ENCODE results near the gene CDC27. TPM values are rescaled to one million over a fixed set of nuclear protein-coding genes. Genes with fewer than 3 reads are reported as not detected.
"Not testable (repeated sequence)": the region's sequence is repeated elsewhere in the genome, so short reads cannot be mapped to it uniquely, and the experiment has no call there.

Gene CDC27
- total and polyA plus RNA-seq, 5 donors = 15.2 to 87.0 (median 82.0) TPM

- H3K9me3 ChIP-seq (ENCODE audit: control insufficient read depth, low read length) = no peaks in the 10 kb centered on the region
- WGBS = under 1% methylated on average over 42 of the region's 42 CpGs
- H3K4me3 ChIP-seq (ENCODE audit: low read length) = peak overlapping the region; percentile 72
- peak; percentile 94 to 98 (median 97) for DNase-seq
- no peaks in the 10 kb centered on the region for H3K27me3 ChIP-seq (ENCODE audit: control insufficient read depth, insufficient read depth)
- intact Hi-C loops (cut with DNase I) = no loop called here
- H3K27ac ChIP-seq (ENCODE audit: low read length) = no peak overlapping the region
- ATAC-seq = peak; percentile 100
- H3K4me1 ChIP-seq (ENCODE audit: control insufficient read depth, insufficient read depth, low read length) = no peaks in the 10 kb centered on the region
These were observed 88.9 kb downstream of the CDC27 start for GRCh38 chr17:47099987-47100711.

GRCh38 chr17:47099451-47099986, 89.6 kb downstream of the CDC27 start:
- 8% methylated on average over 22 of the region's 22 CpGs for WGBS
- intact Hi-C loops (cut with DNase I) = no loop called here
- Histone ChIP-seq H3K27ac (ENCODE audit: low read length) (no peak overlapping the region), H3K9me3 (ENCODE audit: control insufficient read depth, low read length) (no peaks in the 10 kb centered on the region), H3K4me3 (ENCODE audit: low read length) (peak overlapping the region; percentile 72), H3K27me3 (ENCODE audit: control insufficient read depth, insufficient read depth) (no peaks in the 10 kb centered on the region), H3K4me1 (ENCODE audit: control insufficient read depth, insufficient read depth, low read length) (no peaks in the 10 kb centered on the region)
- DNase-seq (peak in 1 of 3 donors; percentile 48), ATAC-seq (no peak)

- Histone ChIP-seq H3K9me3 (ENCODE audit: control insufficient read depth, low read length) (no peaks in the 10 kb centered on the region), H3K27me3 (ENCODE audit: control insufficient read depth, insufficient read depth) (no peaks in the 10 kb centered on the region), H3K4me1 (ENCODE audit: control insufficient read depth, insufficient read depth, low read length) (no peaks in the 10 kb centered on the region), H3K27ac (ENCODE audit: low read length) (no peak overlapping the region), H3K4me3 (ENCODE audit: low read length) (no peak overlapping the region)
- WGBS = 88% methylated on average over 3 of the region's 3 CpGs
- DNase-seq = no peak
- ATAC-seq = no peak
- intact Hi-C loops (cut with DNase I) = no loop called here
These were observed 92.8 kb downstream of the CDC27 start for GRCh38 chr17:47096343-47096742.

GRCh38 chr17:47095268-47095667, 93.8 kb downstream of the CDC27 start:
- Histone ChIP-seq H3K27ac (ENCODE audit: low read length) (no peak overlapping the region), H3K9me3 (ENCODE audit: control insufficient read depth, low read length) (no peaks in the 10 kb centered on the region), H3K4me1 (ENCODE audit: control insufficient read depth, insufficient read depth, low read length) (no peaks in the 10 kb centered on the region), H3K27me3 (ENCODE audit: control insufficient read depth, insufficient read depth) (no peaks in the 10 kb centered on the region), H3K4me3 (ENCODE audit: low read length) (no peak overlapping the region)
- intact Hi-C loops (cut with DNase I) = no loop called here
- DNase-seq (no peak), ATAC-seq (no peak)
- 60% methylated on average over 4 of the region's 4 CpGs for WGBS

GRCh38 chr17:47087093-47087492, 102.0 kb downstream of the CDC27 start:
- Histone ChIP-seq H3K4me1 (ENCODE audit: control insufficient read depth, insufficient read depth, low read length) (no peaks in the 10 kb centered on the region), H3K27ac (ENCODE audit: low read length) (no peak overlapping the region), H3K27me3 (ENCODE audit: control insufficient read depth, insufficient read depth) (no peaks in the 10 kb centered on the region), H3K4me3 (ENCODE audit: low read length) (no peak overlapping the region), H3K9me3 (ENCODE audit: control insufficient read depth, low read length) (no peaks in the 10 kb centered on the region)
- no peak for DNase-seq
- no peak for ATAC-seq
- WGBS = 88% methylated on average over 3 of the region's 3 CpGs
- intact Hi-C loops (cut with DNase I) = no loop called here

GRCh38 chr17:47085736-47086135, 103.4 kb downstream of the CDC27 start:
- intact Hi-C loops (cut with DNase I) = no loop called here
- Histone ChIP-seq H3K27me3 (ENCODE audit: control insufficient read depth, insufficient read depth) (no peaks in the 10 kb centered on the region), H3K4me3 (ENCODE audit: low read length) (no peak overlapping the region), H3K9me3 (ENCODE audit: control insufficient read depth, low read length) (no peaks in the 10 kb centered on the region), H3K27ac (ENCODE audit: low read length) (no peak overlapping the region), H3K4me1 (ENCODE audit: control insufficient read depth, insufficient read depth, low read length) (no peaks in the 10 kb centered on the region)
- DNase-seq = no peak
- WGBS = 97% methylated on average over 1 of the region's 1 CpG
- no peak for ATAC-seq

- Histone ChIP-seq H3K27me3 (ENCODE audit: control insufficient read depth, insufficient read depth) (no peaks in the 10 kb centered on the region), H3K9me3 (ENCODE audit: control insufficient read depth, low read length) (no peaks in the 10 kb centered on the region), H3K4me3 (ENCODE audit: low read length) (no peak overlapping the region), H3K27ac (ENCODE audit: low read length) (no peak overlapping the region), H3K4me1 (ENCODE audit: control insufficient read depth, insufficient read depth, low read length) (peaks cover 1% of the 10 kb centered on the region)
- WGBS = 94% methylated on average over 3 of the region's 3 CpGs
- ATAC-seq = no peak
- intact Hi-C loops (cut with DNase I) = no loop called here
- no peak for DNase-seq
These were observed 110.3 kb downstream of the CDC27 start for GRCh38 chr17:47078801-47079200.

- Histone ChIP-seq H3K4me3 (ENCODE audit: low read length) (no peak overlapping the region), H3K9me3 (ENCODE audit: control insufficient read depth, low read length) (no peaks in the 10 kb centered on the region), H3K4me1 (ENCODE audit: control insufficient read depth, insufficient read depth, low read length) (peaks cover 1% of the 10 kb centered on the region), H3K27me3 (ENCODE audit: control insufficient read depth, insufficient read depth) (no peaks in the 10 kb centered on the region), H3K27ac (ENCODE audit: low read length) (no peak overlapping the region)
- DNase-seq = no peak
- intact Hi-C loops (cut with DNase I) = no loop called here
- ATAC-seq = no peak
- 95% methylated on average over 2 of the region's 2 CpGs for WGBS
These were observed 111.5 kb downstream of the CDC27 start for GRCh38 chr17:47077576-47077975.

GRCh38 chr17:47076171-47076570, 112.9 kb downstream of the CDC27 start:
- Histone ChIP-seq H3K4me1 (ENCODE audit: control insufficient read depth, insufficient read depth, low read length) (peaks cover 1% of the 10 kb centered on the region), H3K4me3 (ENCODE audit: low read length) (no peak overlapping the region), H3K27ac (ENCODE audit: low read length) (no peak overlapping the region), H3K9me3 (ENCODE audit: control insufficient read depth, low read length) (no peaks in the 10 kb centered on the region), H3K27me3 (ENCODE audit: control insufficient read depth, insufficient read depth) (no peaks in the 10 kb centered on the region)
- WGBS = 84% methylated on average over 1 of the region's 1 CpG
- DNase-seq = no peak
- intact Hi-C loops (cut with DNase I) = no loop called here
- ATAC-seq = no peak

- intact Hi-C loops (cut with DNase I); DNase-seq; H3K27ac ChIP-seq (ENCODE audit: low read length); H3K9me3 ChIP-seq (ENCODE audit: control insufficient read depth, low read length); H3K27me3 ChIP-seq (ENCODE audit: control insufficient read depth, insufficient read depth); ATAC-seq; H3K4me1 ChIP-seq (ENCODE audit: control insufficient read depth, insufficient read depth, low read length); H3K4me3 ChIP-seq (ENCODE audit: low read length): not testable (repeated sequence)
- WGBS = 92% methylated on average over 1 of the region's 1 CpG
These were observed 114.7 kb downstream of the CDC27 start for GRCh38 chr17:47074361-47074760.

GRCh38 chr17:47073629-47074028, 115.5 kb downstream of the CDC27 start:
- 98% methylated on average over 4 of the region's 4 CpGs for WGBS
- DNase-seq; H3K4me1 ChIP-seq (ENCODE audit: control insufficient read depth, insufficient read depth, low read length); H3K27me3 ChIP-seq (ENCODE audit: control insufficient read depth, insufficient read depth); intact Hi-C loops (cut with DNase I); H3K9me3 ChIP-seq (ENCODE audit: control insufficient read depth, low read length); H3K27ac ChIP-seq (ENCODE audit: low read length); ATAC-seq; H3K4me3 ChIP-seq (ENCODE audit: low read length): not testable (repeated sequence)

All from right cardiac atrium (tissue), 5 donors.